ENCODE measurements around the gene SRGAP1.

DNA sequence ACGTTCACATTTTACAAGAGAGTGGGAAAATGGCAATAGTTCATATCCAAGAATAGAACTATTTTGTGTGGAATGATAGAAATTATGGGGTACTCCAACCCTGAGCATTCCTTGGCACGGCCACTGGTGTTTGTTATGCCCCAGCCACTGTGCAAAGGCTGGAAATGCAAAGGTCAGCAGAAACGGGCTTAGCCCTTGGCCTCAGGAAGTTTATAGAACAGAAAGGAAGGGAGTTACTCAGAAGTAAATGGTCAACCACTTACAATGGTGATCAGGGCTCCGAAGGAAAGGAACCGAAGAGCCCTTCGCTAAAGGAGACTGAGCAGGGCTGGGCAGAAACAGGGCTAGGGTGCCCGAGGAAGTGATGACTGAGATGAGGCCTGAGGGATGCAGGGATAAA, 332.5 kb downstream of the SRGAP1 start:
- TF ChIP-seq CTCF (IDR thresholded peaks at IDR 0.05) = no peak
- TF ChIP-seq TCF7L2 (IDR thresholded peaks at IDR 0.05; ENCODE audit: low read depth, low read length) = no peak
